ENCODE data around the gene ARHGAP27. TPM values are rescaled to one million over a fixed set of nuclear protein-coding genes. Genes with fewer than 3 reads are reported as not detected.

Gene ARHGAP27
- total and polyA plus RNA-seq, 2 of the 13 experiments (the other 11 are each of a cell fraction or from before 2014, with no cell fraction given) = 15.5 to 18.9 TPM

DNA sequence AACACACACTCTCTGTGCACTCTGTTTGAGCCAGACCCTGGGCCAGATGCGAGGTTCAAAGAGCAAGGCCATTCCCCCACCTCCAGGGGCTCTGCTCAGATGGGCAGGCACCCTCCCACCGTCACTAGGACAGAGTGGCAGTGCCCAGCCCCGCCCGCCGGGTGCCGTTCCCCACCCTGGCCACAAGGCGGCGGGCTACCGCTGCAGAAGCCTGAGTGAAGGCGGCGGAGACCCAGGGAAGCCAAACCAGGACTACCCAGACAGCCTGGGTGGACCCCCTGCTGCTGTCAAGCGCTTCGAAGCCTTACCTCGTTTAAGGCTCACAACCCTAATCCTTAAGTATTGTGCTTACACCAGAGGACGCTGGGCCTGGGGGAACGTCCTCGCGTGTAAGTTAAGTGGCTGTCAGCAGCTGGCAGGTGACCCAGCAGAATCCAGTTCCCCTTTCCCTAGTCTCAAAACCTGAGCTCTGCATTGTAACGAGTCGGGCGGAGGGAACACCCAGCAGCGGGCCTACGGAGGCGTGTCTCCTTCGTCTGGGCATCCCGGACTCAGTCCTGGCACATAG lies 4.5 kb downstream of the ARHGAP27 start (continued):
- TF ChIP-seq PAX8 (CRISPR knock-in tag; IDR thresholded peaks at IDR 0.05; ENCODE audit: borderline replicate concordance) (no peak), ZNF446 (CRISPR knock-in tag; IDR thresholded peaks at IDR 0.05) (no peak), PLRG1 (conservative IDR thresholded peaks at IDR 0.05) (no peak), RAD51 (IDR thresholded peaks at IDR 0.05; ENCODE audit: borderline replicate concordance) (no peak), KLF12 (CRISPR knock-in tag; IDR thresholded peaks at IDR 0.05; ENCODE audit: borderline replicate concordance) (no peak), TARDBP (CRISPR knock-in tag; IDR thresholded peaks at IDR 0.05) (peak; percentile 31; the same call in 1 of the 2 replicates), ZNF883 (CRISPR knock-in tag; IDR thresholded peaks at IDR 0.05; ENCODE audit: not compliant biosample characterization) (peak; percentile 71), MXD4 (CRISPR knock-in tag; IDR thresholded peaks at IDR 0.05) (no peak), ZNF83 (CRISPR knock-in tag; IDR thresholded peaks at IDR 0.05; ENCODE audit: borderline replicate concordance) (no peak), ZNF335 (CRISPR knock-in tag; IDR thresholded peaks at IDR 0.05) (no peak), SOX5 (CRISPR knock-in tag; IDR thresholded peaks at IDR 0.05; ENCODE audit: borderline replicate concordance) (0 out of 2 replicates have a peak, but pooled peaks have one; percentile 40), GLI4 (CRISPR knock-in tag; IDR thresholded peaks at IDR 0.05; ENCODE audit: borderline replicate concordance) (no peak), TCF12 (IDR thresholded peaks at IDR 0.05) (no peak), TCF12 (CRISPR knock-in tag; IDR thresholded peaks at IDR 0.05) (no peak; the same call in 1 of the 2 replicates), ZNF468 (CRISPR knock-in tag; IDR thresholded peaks at IDR 0.05) (no peak), ZNF317 (CRISPR knock-in tag; IDR thresholded peaks at IDR 0.05) (no peak)
- TF ChIP-seq, protein P1, sequence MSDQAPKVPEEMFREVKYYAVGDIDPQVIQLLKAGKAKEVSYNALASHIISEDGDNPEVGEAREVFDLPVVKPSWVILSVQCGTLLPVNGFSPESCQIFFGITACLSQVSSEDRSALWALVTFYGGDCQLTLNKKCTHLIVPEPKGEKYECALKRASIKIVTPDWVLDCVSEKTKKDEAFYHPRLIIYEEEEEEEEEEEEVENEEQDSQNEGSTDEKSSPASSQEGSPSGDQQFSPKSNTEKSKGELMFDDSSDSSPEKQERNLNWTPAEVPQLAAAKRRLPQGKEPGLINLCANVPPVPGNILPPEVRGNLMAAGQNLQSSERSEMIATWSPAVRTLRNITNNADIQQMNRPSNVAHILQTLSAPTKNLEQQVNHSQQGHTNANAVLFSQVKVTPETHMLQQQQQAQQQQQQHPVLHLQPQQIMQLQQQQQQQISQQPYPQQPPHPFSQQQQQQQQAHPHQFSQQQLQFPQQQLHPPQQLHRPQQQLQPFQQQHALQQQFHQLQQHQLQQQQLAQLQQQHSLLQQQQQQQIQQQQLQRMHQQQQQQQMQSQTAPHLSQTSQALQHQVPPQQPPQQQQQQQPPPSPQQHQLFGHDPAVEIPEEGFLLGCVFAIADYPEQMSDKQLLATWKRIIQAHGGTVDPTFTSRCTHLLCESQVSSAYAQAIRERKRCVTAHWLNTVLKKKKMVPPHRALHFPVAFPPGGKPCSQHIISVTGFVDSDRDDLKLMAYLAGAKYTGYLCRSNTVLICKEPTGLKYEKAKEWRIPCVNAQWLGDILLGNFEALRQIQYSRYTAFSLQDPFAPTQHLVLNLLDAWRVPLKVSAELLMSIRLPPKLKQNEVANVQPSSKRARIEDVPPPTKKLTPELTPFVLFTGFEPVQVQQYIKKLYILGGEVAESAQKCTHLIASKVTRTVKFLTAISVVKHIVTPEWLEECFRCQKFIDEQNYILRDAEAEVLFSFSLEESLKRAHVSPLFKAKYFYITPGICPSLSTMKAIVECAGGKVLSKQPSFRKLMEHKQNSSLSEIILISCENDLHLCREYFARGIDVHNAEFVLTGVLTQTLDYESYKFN (CRISPR knock-in tag; conservative IDR thresholded peaks at IDR 0.05) = peak; percentile 52; the same call in 1 of the 2 replicates
- TF ChIP-seq, protein P2, sequence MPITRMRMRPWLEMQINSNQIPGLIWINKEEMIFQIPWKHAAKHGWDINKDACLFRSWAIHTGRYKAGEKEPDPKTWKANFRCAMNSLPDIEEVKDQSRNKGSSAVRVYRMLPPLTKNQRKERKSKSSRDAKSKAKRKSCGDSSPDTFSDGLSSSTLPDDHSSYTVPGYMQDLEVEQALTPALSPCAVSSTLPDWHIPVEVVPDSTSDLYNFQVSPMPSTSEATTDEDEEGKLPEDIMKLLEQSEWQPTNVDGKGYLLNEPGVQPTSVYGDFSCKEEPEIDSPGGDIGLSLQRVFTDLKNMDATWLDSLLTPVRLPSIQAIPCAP (CRISPR knock-in tag; IDR thresholded peaks at IDR 0.05; ENCODE audit: low read depth) = no peak
- TF ChIP-seq, protein P3, sequence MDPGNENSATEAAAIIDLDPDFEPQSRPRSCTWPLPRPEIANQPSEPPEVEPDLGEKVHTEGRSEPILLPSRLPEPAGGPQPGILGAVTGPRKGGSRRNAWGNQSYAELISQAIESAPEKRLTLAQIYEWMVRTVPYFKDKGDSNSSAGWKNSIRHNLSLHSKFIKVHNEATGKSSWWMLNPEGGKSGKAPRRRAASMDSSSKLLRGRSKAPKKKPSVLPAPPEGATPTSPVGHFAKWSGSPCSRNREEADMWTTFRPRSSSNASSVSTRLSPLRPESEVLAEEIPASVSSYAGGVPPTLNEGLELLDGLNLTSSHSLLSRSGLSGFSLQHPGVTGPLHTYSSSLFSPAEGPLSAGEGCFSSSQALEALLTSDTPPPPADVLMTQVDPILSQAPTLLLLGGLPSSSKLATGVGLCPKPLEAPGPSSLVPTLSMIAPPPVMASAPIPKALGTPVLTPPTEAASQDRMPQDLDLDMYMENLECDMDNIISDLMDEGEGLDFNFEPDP (CRISPR knock-in tag; conservative IDR thresholded peaks at IDR 0.05) = no peak
- TF ChIP-seq, protein P4, sequence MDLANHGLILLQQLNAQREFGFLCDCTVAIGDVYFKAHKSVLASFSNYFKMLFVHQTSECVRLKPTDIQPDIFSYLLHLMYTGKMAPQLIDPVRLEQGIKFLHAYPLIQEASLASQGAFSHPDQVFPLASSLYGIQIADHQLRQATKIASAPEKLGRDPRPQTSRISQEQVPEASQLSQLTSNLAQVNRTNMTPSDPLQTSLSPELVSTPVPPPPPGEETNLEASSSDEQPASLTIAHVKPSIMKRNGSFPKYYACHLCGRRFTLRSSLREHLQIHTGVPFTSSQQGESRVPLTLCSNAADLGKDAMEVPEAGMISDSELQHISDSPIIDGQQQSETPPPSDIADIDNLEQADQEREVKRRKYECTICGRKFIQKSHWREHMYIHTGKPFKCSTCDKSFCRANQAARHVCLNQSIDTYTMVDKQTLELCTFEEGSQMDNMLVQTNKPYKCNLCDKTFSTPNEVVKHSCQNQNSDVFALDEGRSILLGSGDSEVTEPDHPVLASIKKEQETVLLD (CRISPR knock-in tag; IDR thresholded peaks at IDR 0.05; ENCODE audit: low read depth) = no peak
- TF ChIP-seq, protein P5, sequence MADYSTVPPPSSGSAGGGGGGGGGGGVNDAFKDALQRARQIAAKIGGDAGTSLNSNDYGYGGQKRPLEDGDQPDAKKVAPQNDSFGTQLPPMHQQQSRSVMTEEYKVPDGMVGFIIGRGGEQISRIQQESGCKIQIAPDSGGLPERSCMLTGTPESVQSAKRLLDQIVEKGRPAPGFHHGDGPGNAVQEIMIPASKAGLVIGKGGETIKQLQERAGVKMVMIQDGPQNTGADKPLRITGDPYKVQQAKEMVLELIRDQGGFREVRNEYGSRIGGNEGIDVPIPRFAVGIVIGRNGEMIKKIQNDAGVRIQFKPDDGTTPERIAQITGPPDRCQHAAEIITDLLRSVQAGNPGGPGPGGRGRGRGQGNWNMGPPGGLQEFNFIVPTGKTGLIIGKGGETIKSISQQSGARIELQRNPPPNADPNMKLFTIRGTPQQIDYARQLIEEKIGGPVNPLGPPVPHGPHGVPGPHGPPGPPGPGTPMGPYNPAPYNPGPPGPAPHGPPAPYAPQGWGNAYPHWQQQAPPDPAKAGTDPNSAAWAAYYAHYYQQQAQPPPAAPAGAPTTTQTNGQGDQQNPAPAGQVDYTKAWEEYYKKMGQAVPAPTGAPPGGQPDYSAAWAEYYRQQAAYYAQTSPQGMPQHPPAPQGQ (CRISPR knock-in tag; IDR thresholded peaks at IDR 0.05; ENCODE audit: borderline replicate concordance) = no peak

Measured in HepG2 (cell line).